ENCODE data around the gene UBTD1.
"Not testable (repeated sequence)": the region's sequence is repeated elsewhere in the genome, so short reads cannot be mapped to it uniquely, and the experiment has no call there.

UBTD1 gene

DNA sequence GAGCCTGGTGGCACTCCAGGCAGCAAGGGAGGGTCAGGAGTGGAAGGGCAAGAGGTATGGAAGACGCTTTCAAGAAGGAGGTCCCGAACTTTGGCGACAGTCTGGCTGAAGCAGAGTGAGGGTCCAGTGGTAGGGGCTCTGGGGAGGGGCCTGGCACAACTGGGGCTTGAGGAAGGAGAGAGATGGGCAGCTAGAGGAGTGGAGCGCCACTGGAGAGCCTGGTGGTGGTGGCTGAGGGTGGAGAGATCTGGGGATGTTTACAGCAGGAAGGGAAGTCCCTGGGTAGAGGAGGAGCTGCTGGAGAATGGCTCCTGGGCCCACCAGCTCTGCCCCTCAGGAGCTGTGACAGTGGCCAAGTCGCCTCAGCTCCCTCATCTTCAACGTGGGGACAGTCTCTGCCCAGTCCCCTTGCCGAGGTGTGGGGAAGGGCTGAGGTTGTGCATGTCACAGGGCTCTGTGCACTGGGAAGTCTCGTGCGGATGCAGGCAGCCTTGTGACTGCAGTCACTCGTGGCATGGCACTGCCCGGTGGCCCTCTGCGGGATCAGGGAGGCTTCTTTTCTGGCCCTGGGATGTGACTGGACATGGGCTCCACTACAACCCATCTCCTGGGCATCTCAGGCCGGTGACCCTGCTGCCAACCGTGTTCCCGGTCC lies 18.5 kb downstream of the UBTD1 start:
- no peak for DNase-seq

DNA sequence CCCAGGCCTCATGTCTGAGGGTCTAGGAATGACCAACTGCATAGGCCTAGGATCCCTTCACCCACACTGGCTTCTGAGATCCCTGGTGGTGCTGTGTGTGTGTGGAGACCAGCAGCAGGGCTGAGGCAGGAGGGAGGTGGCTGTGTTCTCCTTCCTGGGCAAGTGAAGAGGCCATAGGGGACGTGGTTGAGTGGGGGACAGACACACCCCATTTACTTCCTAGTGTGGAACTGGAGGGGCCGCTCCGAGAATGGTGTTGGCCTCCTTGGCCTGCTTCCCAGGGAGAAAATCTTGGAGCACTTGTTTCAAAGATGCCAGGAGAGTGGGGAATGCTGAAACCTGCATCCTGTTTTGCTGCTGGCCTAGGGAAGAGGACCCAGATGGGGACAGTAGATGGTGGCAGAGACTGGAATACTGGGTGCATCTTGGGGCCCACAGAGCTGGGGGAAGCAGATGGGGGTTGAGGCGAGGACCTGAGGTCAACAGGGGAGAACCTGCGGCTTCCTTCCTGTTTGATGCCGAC lies 19.1 kb downstream of the UBTD1 start:
- DNase-seq = no peak

DNA sequence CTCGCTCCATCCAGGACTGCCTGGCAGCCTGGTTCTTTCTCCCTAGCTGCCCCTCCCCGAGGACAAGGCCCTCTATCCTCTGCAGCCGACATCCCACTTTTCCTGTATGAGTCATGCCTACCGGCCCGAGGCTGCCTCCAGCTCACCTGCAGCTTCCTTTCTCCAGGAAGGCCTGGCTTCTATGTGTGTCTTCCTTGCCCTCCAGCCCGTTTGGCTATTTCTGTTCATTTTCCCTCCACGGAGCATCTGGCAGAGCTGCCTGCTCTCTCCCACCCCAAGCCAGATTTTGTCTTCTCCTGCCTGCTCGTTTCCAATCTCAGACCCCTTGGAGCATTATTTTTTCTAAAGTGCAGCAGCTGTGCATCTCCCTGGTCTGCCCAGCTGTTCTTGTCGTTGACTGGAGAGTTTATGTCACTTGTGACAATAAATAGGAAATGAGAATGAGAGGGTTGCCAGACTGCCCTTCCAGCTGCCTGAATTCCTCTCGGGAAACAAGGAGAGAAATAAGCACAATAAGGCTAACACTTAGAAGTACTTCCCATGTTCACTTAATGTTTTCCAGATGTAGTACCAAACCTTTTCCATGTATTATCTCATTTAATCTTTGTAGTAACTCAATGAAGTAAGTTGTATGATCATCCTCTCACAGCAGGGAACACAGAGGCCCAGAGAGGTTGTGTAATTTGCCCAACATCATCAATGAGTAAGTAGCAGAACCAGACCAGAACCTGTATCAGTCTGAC lies 19.7 kb downstream of the UBTD1 start:
- DNase-seq = no peak

DNA sequence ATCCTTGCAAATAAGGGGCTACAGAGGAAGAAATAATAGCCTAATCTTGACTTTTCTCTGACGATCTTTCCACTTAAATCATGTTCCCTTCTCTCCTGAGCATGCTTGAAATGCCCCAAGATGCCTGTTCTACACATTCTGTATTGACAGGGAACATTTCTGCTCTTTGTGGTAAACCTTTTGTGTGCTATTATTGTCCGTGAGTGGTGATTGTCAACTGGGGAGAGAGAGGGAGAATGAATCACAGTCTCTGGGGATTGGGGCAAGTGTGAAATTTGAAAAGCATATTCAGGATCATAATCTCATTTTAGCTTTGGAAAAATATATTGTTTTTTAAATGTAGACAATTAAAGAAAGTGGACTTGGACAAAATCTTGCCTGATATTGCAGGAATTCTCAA lies 20.6 kb downstream of the UBTD1 start:
- no peak for DNase-seq

DNA sequence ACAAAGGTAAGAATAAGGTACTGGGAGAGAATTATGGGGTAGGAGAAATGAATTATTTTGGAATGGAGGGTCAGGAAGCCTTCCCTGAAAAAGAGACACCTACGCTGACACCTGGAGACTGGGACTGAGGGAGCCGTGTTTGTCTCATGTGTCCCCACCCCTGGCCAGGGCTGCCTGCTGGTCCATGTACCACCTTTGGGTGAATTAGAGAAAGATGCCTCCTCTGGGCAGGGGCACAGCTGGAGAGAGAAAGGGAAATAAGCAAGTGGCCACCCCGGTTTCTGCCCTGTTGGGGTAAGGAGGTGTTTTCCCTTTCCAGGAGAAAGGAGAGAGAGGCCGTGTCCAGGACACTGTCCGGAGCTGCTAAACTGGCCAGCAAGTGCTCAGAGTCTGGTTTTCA lies 21.8 kb downstream of the UBTD1 start:
- DNase-seq = no peak

DNA sequence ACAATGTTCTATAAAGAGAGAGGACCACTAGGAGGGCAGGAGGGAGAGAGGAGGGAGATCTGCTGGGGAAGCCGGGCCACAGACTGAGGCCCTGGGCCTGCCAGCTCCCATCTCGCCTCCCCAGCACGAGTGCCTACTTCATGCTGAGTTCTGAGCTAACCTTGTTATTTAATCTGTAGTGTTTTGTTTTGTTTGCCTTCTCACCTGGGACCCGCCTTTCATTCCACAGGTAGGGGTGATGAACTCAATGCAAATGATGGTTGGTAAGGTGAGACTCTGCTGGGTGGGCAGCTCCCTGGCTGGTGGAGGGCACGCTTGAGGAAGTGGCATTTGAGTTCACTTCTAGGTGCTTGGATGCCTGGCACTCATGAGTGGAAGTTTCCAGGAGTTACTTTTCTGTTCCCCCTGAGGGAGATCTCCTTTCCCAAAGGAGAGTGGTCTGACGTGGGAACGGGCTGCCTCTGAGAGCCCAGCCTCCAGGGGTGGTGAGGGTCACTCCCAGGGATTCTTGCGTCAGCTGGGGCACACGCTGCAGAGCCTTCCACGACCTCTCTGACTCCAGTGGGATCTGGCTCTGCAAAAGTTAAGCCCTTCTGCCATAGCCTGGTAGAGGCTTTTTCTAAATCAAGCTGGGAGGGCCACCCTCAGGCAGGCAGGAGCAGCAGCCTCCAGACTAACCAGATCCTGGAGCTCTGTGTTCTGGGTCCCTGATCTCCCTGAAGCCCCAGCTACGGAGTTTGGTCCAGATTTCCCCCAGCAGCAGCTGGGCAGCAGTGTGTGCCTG lies 22.4 kb downstream of the UBTD1 start:
- DNase-seq = no peak

DNA sequence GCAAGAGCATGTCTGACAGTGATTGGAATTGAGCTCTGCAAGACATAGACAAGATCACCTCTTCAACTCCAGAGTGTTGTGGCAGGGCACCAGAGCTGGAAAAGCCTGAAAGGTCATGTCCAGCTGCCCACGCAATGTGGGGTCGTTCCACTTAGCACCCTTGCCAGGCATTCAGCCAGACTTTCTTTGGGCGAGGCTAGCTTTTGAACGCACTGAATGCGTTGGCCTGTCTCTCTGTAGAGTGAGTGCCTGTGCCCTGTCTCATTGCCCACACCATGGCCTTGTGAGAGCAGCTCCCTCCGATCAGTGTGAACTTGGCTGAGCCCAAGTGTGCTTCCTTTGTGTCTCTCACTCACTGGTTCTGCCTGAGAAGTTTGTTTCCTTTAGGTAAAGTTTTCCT lies 23.3 kb downstream of the UBTD1 start:
- no peak for DNase-seq

DNA sequence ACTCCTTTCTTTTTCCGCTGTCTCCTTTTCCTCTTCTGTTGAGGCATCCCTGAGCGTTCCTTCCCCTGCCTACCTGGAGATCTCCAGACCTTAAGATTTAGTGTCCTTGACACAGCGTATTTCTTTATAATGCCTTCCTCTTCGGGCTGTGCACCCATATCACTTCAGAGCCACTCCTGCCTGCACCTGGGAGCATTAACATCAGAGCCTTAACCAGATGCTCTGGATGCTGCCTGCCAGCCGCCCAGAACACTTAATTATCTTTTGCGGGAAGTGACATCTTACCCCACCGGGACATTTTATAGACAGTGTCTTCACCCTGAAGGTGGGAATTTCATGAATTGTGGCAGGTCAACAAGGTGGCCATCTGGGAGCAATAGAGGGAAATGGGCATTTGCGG lies 24.2 kb downstream of the UBTD1 start:
- DNase-seq = no peak

DNA sequence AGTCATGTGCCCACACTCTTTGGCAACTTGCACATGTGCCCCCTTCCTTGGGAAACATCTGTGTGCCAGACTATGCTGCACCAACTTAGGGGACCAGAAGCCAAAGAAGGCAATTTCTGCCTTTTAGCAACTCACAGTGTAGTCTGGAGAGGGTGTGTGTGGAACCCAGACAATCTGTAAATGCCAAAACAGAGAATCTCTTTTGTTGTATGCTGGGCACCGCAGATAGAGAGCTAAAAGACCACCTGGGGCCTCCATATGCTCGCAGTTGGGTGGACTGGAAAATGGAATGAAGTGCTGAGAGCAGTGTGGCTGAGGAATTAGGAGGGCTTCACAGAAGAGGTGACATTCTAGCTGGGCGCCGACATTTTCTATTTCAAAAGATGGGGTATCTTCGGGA lies 26.4 kb downstream of the UBTD1 start:
- no peak for DNase-seq

DNA sequence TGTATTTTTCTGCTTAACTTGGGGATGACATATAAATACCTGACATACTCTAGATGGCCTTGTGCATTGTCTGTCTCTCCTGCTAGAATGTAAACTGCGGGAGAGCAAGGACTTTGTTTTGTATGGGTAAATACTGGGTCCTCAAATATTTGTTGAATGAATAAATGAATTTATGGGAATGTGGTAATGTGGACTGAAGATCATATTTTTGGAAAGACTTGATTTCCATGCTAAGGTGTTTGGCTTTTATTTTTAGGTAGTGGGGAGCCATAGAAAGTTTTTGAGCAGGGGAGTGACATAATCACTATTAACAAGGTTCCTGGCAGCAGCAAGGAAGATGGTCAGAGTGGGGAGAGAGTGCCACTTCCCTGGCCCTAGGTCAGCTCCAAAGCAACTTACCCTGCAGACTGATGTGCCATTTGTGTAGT lies 27.0 kb downstream of the UBTD1 start:
- DNase-seq = no peak

DNA sequence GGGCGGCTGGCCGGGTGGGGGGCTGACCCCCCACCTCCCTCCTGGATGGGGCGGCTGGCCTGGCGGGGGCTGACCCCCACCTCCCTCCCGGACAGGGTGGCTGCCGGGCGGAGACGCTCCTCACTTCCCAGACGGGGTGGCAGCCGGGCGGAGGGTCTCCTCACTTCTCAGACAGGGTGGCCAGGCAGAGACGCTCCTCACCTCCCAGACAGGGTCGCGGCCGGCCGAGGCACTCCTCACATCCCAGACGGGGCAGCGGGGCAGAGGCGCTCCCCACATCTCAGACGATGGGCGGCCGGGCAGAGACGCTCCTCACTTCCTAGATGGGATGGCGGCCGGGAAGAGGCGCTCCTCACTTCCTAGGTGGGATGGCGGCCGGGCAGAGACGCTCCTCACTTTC lies 30.2 kb downstream of the UBTD1 start:
- not testable (repeated sequence) for DNase-seq

DNA sequence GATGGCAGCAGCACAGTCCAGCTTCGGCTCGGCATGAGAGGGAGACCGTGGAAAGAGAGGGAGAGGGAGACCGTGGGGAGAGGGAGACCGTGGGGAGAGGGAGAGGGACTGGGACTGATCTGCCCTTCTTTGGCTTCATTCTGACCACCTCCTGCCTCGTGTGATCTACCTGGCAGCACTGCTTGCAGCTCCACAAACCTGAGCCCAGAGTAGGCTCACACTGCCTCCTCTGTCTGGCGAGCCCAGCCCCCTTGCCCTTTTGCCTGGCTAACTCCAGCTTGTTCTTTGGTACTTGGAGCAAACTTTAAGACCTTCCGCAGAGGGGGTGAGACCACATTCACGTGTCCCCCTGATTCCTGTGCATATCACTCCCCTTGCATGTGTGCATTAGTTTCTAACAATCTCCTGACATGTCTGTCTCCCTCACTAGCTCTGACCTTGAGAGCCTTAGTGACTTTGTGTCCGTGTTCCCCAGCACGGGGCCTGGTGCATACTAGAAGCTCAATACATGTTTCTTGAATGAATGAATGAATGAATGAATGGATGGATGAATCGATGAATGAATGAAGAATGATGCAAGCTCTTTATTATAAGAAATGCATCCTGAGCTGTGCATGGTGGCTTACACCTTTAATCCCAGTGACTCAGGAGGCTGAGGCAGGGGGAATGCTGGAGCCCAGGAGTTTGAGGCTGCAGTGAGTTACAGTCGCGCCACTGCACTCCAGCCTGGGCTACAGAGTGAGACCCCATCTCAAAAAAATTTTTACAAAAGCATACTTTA lies 31.2 kb downstream of the UBTD1 start:
- DNase-seq = no peak

DNA sequence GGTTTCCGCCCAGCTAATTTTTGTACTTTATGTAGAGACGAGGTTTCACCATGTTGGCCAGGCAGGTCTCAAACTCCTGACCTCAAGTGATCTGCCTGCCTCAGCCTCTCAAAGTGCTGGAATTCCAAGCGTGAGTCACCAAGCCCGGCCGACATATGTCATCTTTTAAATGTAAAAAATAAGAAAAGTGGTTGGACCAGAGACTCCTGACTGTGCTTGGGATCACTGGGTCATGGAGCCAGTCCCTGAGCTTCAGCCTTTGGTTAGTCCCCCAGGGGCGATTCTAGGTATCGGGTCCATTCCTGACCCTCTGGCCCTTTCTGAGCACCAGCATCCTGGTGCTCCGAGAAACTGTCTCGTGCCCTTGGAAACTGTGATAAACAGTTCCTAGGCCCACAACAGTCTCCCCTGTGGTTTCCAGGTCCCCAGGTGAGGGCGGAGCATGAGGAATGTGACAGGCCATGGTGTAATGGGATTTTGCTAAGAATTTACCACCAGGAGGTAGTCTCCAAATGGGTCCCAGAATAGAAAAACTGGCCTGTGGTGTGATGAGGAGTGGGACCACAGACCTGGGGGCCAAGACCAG lies 32.8 kb downstream of the UBTD1 start:
- DNase-seq = no peak

DNA sequence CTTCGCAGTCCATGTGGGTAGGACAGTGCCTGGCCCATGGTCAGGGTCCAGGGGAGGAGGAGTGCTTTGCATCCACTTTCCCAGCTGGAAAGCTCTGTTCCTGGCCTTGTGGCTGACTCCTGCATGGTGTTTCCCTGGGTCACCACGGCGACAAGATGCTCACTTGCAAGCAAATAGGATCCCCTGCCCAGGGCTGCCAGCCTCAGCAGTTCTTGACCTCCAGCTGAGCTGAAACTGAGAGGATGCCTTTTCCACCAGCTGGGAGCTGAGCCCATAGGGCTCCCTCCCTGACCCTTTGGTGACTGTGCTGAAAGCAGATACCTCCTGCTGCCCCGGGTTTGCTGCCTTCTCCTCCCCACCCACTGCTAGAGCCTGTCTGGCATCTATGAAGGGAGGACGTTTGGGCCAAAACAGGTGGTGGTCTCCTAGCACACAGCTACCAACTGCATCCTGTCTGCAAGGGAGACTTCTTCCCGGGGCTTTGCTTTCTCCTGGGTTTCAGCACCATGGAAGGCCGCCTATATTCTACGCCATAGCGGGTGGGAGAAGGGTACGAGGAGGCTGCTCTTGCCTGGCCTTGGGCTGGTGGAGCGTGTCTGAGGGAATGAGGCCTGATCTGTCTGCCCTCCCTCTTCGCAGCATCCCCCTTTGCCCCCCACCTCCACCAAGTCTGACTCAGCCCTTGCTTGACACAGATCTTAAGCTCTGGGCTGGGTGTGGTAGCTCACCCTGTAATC lies 34.4 kb downstream of the UBTD1 start:
- DNase-seq = no peak

DNA sequence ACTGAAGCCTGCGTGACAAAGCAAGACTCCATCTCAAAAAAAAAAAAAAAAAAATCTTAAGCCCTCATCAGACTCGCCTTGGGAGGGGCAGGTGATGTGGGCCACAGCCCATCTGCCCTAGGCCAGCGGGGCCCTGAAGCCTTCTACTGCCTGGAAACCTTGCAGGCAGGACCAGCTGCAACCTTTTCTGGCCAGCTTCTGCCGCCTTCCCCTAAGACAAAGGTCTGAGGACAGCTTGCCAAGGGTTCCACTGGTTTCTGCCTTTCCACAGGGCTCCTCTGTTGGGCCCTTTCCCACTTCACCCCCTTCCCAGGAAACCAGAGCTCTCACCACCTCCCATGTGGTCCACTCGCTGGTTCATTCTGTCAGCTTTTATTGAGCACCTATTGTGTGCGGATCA lies 35.2 kb downstream of the UBTD1 start:
- no peak for DNase-seq

DNA sequence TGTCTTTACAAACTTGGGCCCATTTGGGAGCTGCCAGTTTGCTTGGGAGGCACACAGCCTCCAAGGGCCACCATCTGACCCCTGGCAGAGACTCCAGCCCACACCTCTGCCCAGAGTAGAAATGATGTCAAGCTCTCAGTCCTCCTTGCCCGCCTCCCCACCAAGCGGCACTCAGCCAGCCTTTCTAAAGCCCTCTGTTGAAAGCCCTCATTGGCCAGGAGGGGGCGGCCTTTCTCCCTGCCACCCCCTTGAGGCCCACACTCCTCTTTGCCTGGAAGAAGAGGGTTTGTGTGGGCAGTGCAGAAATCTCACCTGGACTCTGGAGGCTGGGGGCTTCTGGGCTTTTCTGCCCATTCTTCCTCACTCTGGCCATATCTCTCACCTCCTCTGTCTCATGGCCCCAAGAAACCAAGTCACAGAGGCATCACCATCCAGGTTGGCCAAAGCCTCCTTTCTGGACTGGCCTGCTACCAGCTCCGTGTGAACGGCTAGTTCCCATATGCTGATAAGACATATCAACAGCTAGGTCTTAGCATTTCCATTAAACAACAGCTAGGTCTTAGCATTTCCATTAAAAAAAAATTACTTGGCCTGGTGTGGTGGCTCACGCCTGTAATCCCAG lies 36.1 kb downstream of the UBTD1 start:
- peak; percentile 43 for DNase-seq

DNA sequence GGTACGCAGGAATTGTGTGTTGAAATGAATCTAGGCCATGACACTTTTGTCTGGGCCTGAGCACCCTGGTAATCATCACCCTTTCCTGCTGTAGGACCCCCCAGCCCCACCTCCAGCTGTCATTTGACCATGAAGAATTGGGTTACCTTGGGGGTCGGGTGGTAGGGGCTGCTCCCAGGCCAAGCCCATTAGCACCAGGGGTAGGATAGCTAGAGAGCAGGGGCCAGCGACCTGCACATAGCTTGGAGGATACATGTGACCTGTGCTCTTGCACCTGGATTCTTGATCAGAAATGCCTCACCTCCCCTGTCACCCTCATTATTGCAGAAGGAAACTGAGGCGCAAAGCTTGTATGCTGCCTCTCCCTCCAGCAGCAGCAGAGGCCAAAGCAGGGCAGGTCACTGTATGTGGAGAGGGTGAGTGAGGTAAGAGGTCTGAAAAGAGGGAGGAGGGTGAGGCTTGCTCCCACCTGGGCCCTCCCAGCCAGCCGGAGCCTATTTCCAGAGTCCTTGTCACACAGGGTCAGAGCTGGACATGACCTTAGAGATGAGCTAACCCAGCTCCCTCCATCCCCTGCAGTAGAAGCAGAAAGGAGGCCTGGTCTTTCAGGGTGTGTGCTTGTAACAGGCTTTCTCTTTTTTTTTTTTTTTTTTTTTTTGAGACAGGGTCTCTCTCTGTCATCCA lies 38.6 kb downstream of the UBTD1 start:
- DNase-seq = no peak

DNA sequence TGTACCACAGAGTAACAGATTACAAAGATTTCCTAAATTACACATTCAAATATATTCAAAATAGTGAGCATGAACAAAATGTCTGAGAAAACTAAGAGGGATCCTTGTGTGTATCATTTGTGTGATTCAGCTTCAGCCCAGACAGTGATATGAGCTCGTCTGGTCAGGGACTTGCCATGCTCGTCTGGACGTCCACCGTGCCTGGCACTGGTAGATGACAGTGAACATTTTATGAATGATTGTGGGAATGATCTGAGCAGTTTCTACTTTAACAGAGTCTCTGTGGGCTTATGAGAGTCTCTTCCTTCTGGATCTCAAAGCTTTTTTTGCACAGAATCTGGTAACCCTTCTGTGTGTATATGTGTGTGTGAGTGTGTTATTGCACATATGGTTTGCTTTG lies 39.7 kb downstream of the UBTD1 start:
- DNase-seq = no peak

DNA sequence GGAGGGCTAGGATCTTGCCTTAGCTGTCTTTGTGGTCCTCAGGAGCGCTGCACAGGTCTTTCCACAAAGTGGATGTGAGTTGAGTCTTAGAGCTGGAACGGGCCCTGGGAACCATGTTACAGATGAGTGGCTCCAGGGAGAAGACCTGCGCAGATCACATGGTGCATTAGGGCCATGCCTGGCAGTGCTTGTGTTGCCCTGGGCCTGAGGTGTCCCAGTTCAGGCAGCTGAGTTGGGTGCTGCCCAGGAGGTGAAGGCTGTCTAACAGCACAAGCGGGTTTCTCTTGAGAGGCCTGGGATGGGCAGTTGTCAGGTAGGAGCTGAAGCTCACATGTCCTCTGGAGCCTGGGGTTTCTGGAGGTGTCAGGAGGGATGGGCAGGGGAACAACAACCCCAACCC lies 40.1 kb downstream of the UBTD1 start:
- no peak for DNase-seq

DNA sequence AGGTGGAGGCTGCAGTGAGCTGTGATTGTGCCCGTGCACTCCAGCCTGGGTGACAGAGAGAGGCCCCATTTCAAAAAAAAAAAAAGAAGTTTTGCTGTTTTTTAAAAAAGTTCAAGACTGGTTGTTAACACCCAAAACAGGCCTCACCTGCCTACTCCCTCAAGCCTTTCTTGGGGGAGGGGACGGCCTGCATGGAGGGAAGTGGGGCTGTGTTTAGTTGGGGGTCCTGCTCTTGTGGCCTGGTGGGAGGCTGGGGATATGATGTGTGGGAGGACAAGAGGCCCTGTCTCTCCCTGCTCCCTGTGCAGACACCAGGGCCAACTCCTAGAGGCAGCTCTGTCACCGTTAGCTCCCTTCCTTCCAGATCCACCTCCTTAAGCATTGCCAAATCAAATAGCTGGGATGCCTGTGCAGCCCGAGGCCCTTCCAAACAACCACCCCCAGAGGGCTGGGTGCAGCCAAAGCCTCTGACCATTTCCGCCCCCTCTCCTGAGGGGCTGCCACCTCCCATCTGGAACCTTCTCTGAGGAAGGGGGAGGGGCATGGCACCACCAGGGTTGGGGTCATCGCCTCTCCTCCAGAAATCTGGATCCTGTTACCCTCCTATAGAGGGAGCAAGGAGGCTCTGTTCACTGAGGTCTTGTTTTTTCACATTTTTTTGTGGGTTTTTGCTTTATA lies 40.9 kb downstream of the UBTD1 start:
- DNase-seq = no peak

All from stimulated activated CD4-positive, alpha-beta T cell treated with anti-CD3 and anti-CD28 coated beads, Interleukin-4, amount 100 ng/mL, for 1 hour (primary cell).